NCI-H69 (cell line): ENCODE measurements around the gene PTMS.
"Not testable (repeated sequence)": the region's sequence is repeated elsewhere in the genome, so short reads cannot be mapped to it uniquely, and the experiment has no call there.

Experiments used
- DNase-seq: peaks from one replicate; lab custom pipeline; 2025; lab: John Stamatoyannopoulos, UW

PTMS gene, protein sequence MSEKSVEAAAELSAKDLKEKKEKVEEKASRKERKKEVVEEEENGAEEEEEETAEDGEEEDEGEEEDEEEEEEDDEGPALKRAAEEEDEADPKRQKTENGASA

DNA sequence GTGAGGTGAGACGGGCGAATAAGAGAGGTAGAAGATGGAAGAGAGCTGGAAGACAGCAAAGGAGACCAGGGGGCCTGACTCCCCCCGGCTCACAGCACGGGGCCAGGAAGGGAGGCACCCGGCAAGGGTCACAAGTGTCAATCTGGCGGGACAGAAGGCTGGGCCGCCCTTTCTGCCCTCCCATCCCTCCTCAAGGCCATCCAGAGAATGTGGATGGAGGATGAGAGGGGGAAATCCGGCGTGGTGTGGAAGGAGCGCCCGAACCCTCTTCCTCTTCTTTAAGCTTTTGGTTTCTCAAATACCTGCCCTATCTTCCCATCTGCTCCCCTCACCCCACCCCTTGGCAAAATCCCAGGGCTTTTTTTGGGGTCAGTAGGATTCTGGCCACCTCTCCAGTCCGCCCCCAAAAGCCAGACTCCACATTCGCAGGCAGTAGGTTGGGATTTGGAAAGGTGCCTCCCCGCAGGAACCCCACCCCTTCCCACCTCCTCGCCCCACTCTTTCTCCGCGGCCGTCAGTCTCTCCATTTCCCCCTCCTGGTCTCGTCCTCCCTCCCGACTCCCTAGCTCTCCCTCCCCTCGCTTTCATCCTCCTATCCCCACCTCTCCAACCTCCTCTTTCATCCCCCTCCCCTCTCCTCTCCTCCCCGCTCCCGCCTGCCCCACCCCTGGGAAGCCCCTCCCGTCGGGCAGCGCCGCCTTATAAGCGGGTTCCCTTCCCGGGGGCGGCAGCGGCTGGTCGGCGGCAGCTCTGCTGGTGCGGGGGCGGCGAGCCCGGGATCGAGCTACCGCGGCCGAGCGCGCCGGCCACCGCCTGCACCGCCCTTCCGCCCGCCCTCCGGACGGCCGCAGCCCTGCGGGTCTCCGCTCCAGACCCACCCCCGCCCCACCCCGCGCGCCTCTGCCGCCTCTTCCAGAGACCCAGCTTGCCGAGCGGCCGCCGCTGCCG, at the start of gene PTMS:
Gene PTMS (plus strand): TSS at position 730 of the 948 bp plus-strand sequence. CDS start 343 bp downstream, outside the sequence.
- peak; percentile 99 for DNase-seq

DNA sequence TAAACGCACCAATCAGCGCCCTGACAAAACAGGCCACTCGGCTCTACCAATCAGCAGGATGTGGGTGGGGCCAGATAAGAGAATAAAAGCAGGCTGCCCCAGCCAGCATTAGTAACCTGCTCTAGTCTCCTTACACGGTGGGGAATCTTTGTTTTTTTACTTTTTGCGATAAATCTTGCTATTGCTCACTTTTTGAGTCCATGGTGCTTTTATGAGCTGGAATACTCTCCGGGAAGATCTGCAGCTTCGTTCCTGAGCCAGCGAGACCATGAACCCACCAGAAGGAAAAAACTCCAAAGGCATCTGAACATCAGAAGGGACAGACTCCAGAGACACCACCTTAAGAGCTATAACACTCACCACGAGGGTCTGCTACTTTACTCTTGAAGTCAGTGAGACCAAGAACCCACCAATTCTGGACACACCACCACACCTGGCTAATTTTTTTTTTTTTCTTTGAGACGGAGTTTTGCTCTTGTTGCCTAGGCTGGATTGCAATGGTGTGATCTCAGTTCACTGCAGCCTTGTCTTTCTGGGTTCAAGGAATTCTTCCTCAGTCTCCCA, 49.2 kb upstream of the PTMS start:
- DNase-seq: no peak

DNA sequence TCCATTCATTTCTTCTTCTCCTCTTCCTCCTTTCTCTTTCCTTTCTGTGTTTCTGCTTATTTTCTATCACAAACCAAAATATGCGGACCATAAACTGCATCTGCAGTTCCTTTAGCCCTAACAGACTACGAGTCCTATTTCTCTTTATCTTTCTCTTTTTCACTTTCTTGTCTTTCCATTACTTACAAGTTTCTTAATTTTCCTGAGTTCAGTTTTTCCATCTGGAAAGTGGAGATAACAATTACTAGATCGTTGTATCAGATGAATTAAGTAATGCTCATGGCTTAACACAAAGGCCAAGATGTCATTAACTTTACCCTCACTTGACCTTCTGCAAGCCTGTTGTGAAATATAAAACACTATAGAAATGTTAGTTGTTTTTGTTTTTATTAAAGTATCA, 43.3 kb upstream of the PTMS start:
- DNase-seq: no peak

DNA sequence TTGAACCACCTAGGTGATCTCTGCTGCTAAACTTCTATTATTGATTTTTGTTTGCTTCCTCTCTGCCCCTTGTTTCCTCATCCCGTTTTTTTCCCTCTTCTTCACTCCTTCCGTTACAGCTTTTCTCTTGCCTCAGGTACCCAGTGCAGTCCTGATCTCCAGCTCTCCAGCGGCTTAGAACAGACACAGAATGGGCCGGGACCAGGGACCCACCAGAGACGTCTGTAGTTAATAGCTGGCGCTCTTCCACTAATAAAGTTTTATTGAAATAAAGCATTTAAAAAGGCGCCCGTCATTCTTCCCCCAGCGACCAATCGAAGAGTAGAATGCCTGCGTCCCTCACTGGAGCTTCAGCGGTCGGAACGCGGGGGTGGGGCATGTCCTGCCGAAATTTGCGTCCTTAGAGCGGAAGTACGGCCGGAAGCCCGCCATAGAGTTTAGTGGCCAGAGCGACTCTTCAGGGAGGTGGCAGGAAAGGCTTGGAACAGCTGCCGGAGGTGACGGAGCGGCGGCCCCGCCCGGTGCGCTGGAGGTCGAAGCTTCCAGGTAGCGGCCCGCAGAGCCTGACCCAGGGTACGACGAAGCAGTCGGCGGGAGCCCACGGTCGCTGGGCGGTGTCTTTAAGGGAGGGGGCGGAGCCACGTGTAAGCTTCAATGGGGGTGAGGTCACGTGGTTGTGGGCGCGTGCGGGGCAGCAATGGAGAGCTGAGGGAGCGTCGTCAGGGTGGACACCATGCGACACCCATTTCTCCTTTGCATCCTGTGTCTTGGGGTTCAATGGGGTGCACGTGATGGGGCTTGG, 42.4 kb upstream of the PTMS start, which contains the start of gene COPS7A:
Gene COPS7A (plus strand): TSS at position 440 of the 802 bp plus-strand sequence. CDS start 611 bp downstream, outside the sequence.
- DNase-seq: peak; percentile 100

DNA sequence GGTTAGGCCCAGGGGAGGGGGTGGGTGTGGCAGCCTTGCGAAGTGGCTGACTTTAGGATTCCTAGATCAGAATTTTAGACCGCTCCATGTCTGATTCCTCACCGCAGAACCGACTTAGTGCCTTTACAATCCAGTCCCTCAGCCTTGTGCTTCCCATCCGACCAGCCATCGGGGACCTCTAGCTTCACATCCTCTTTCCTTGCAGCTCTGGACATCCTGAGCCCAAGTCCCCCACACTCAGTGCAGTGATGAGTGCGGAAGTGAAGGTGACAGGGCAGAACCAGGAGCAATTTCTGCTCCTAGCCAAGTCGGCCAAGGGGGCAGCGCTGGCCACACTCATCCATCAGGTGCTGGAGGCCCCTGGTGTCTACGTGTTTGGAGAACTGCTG, 41.8 kb upstream of the PTMS start:
- peak; percentile 60 for DNase-seq

DNA sequence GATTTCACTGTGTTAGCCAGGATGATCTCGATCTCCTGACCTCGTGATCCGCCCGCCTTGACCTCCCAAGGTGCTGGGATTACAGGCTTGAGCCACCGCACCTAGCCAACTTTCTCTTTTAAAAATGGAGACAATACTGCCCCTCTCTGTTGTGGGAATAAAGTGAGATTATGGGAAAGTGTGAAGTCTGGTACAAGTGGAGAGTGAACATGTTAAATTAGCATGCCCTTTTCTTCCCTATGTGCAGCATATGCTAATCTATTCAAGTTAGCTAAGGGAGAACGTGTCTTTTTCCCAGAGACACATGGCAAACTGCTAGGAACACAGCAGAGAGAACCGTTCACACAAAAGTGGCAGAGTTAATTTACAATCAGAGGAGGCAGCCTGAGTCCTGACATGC, 40.8 kb upstream of the PTMS start:
- DNase-seq: no peak

DNA sequence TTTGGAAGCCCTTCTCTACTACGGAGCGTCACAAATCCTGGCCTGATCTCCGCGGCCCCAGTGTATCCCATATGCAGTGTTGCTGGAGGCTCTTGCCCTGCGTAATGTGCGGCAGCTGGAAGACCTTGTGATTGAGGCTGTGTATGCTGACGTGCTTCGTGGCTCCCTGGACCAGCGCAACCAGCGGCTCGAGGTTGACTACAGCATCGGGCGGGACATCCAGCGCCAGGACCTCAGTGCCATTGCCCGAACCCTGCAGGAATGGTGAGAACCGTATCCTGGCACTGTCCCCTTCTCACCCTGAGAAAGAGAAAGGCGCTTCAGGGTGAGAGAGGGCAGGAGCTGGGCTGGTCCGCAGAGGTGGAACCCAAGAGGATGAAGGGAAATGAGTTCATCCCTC, 37.0 kb upstream of the PTMS start:
- DNase-seq: no peak

DNA sequence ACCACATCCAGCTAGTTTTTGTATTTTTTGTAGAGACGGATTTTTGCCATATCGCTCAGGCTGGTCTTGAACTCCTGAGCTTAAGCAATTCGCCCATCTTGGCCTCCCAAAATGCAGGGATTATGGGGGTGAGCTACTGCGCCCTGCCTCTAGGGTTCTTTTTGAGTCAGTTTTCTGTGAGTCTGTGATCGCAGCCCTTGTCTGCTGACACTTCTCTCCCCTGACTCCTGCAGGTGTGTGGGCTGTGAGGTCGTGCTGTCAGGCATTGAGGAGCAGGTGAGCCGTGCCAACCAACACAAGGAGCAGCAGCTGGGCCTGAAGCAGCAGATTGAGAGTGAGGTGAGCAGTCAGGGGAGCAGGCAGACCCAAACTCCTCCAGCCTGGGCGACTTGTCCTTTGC, 36.0 kb upstream of the PTMS start:
- no peak for DNase-seq

DNA sequence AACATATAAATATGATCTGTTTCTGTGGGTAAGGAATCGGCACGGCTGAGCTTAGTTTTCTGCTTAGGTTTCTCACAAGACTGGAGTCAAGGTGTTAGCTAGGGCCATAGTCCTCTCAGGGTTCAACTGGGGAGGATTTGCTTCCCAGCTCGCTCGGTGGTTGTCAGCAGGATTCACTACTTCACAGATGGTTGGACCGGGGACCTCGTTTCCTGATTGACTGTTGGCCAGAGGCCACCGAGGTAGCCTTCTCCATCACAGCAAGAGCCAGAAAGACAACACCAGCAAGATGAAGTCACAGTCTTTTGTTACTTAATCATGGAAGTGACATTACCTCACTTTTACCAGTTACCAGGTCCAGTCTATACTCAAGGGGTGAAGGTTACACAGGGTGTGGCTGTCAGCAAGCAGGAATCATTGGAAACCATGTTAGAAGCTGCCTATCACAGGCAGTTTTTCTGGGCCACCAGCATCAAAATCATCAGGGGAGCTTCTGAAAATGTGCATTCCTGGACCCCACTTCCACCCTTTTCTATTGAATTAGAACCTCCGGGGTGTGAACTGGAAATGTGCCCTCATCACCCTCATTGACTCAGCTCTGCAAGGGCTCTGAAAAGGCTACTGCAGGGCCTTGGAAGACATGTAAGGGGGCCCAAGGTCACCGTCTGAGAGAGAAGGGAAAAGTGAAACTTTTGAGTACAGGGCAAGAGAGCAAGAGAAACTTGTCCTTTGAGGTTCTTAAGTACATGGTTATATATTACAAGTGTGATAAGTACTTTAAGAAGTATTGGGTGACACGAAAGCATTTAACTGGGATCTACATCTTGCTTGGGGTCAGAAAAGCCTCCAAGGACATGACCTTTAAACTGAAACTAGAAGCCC, 31.4 kb upstream of the PTMS start:
- no peak for DNase-seq

DNA sequence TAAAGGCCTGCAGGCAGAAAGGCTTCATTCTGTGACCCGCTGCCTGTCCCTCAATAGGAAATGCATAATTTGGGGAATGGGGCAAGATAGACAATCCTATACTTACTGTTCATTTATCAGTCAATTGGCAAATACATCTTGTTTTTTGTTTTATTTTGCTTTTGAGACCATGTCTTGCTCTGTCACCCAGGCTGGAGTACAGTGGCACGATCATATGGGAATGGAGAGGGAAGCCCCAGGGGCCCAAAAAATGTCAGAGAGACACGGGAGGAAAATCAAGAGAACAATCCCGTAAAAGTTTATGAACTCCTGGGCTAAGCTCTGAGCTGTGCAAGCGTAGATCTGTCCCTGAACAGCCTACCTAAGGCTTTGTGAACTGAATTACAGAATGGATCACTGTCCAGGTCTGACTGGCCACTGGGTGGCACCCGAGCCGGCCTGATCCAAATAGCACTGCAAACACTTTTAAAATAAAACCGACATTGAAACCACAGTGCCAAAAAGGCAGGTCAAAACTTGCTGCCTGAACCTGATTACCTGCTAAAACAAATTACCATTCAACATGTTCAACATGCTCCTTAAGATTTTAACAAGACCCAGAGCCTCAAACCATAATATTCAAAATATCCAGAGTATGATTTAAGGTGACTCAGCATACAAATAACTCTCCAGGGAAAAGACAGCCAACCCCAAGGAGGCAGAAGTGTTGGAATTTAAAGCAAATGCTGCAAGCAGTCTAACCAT, 30.5 kb upstream of the PTMS start:
- peak; percentile 65 for DNase-seq

DNA sequence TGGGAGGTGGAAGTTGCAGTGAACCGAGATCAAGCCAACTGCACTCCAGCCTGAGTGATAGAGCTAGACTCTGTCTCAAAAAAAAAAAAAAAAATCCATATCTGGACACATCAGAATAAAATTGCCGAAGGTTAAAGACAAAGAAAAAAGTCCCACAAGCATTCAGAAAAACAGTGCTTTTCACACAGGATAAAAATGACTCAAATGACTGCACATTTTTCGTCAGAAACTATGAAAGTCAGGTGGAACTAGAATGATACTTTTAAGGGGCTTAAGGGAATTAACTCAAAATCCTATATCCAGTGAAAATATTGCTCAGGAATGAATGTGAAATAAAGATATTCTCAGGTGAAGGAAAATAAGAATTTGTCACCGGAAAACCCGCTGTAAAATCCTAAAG, 29.4 kb upstream of the PTMS start:
- DNase-seq: no peak

DNA sequence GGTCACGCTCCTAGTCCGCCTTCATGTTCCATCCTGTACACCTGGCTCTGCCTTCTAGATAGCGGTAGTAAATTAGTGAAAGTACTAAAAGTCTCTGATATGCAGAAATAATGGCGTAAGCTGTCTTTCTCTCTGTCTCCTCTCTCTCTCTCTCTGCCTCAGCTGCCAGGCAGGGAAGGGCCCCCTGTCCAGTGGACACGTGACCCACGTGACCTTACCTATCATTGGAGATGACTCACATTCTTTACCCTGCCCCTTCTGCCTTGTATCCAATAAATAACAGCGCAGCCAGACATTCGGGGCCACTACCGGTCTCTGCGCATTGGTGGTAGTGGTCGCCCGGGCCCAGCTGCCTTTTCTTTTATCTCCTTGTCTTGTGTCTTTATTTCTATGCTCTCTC, 24.1 kb upstream of the PTMS start:
- DNase-seq: not testable (repeated sequence)

DNA sequence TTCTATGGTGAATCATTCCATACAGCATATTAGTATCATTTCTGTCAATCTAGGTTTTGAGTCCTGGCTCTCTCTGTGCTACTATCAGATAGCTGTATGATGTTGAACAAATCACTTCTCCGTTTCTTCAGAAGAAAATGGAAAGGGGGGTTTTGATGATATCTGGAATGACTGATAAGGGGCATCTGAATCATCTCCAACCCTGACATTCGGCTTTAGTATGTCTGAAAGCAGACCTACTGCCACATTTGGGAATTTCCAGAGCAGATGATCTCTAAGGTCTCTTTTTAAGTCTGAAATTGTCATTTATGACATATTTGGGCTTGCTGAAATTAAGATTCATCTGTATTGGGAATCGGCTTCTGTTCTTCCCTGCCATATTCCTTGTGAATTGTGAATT, 23.3 kb upstream of the PTMS start:
- DNase-seq: no peak

DNA sequence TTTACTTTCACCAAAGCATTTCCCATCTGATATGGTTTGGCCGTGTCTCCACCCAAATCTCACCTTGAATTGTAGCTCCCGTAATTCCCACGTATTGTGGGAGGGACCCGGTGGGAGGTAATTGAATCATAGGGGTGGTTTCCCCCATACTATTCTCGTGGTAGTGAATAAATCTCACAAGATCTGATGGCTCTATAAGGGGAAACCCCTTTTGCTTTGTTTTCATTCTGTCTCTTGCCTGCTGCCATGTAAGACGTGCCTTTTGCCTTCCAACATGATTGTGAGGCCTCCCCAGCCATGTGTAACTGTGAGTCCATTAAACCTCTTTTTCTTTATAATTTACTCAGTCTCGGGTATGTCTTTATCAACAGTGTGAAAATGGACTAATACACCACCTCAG, 22.9 kb upstream of the PTMS start:
- not testable (repeated sequence) for DNase-seq

DNA sequence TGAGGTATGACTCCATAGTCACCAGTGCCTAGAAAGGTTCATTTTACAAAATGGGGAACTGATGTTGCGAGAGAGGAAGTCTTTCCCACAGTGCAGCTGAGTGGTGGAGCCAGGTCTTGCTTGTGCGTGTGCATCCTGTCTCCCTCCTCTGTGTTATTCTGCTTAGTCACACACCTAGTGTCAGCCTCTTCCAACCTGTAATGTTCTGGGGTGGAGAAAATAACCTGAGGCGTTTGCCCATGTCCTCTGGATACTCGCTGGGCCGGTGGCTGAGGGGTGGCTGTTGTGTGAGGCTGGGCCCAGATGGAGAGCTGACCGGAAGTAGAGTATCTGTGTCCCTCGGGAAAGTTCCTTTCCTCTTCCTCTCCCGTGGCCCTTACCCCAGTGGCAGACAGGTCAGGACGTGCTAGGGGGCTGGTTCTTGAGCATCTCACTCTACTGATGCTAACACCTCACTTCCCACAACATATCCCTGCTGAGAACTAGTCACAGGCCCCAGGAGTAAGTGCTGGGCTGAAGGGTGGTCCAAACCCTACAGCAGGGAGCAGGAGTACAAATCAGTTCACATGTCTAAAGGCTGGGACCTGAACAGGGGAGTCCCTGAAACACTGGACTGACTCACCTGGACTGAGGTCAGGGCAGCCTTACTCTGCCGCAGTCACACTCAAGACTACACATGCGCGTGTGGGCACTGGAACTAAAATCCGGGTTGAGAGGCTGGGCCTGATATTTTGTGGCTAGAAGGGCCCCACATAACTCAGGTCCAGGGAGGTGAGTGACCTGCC, 20.2 kb upstream of the PTMS start:
- DNase-seq: no peak

DNA sequence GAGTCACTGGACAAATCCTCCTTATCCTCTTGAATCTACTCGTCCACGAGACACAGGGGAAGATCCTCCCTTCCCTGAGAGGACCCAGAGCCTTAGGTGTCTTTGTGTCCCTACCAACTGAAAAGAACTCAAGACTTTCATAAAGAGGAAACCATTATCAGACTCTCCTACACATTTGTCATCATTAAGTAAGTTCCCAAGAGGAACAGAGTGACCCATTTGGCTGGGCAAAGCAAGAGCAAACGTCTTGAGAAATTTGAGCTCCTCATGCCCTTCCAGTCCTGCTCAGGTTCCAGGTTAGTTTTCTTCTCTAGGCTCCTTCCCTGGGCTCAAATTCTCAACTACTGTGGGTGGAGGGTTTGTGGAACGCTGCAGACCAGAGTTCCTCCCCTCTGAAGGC, 18.9 kb upstream of the PTMS start:
- DNase-seq: no peak

DNA sequence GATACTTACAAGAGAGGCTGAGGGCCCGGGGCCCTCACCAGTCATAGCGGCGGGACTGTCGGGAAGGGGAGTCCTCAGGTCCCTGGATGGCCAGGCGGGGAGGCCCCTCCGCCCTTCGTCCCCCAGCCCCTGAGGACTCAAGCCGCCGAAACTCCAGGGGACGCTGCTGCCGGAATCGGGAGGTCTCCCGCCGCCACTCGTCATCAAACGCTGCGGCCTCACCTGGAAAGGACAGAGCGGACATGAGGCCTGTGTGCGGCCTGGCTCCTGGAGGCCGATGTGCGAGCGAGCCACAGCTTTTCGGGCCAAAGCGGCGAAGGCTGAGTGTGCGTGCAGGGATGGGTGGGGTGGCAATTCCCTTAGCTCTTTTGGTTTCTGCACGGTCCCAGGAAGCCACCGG, 17.4 kb upstream of the PTMS start:
- DNase-seq: no peak

DNA sequence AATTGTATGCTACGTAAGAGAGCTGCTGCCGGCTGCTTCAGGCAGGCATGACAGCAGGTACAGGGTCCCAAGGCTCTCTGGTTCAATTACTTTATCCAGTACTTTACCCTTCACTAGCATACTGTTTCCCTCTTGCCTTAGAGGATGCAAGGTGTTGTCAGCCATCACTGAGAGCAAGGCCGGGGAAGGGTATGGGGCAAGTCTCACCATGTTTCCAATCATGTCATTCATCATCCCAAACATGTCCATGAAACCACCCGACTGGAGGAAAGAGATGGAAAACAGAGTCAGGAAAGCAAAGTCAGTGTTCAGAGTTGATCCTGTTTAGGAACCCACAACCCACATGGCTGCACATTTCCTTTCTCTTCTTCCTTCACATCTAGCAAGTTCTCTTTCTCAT, 15.7 kb upstream of the PTMS start:
- no peak for DNase-seq

DNA sequence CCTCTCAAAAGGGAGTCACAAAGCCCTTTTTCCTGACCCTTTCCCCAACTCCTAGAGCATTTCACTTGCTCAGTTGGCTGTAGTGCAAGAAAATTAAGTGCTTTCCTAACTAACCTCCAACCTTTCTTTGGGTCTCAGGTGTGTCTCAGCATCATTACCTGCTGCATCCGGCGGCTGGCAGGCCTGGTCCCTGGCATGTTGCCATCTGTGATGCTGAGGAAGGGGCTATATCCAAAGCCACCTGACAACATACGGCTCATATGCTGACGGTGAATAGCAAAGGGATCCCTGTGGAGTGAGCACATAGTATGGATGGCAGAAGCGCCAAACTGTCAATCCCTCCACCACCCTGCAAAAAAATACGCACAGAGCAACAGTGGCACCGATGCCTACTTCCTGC, 14.4 kb upstream of the PTMS start:
- peak; percentile 81 for DNase-seq
